Liver (tissue), 3 donors: ENCODE measurements around the gene CSNK1D.

ENCODE experiments used
- CTCF ChIP-seq: fragments of 150-350 bp; IDR thresholded peaks from 2 replicates; pipeline ENCODE4 v1.5.1; 2017; ENCODE audit warnings: improper control_type of control experiment, low read depth, low read length; ENCODE audit not compliant: missing input control
- EGR1 ChIP-seq, 2 donors: IDR thresholded peaks; 2 replicates each; pipeline ENCODE4 v1.6.1; 2016 to 2018; ENCODE audit warnings: antibody characterized with exemption in 2 of 2, low read depth in 2 of 2
- FOXA1 ChIP-seq: IDR thresholded peaks from 2 replicates; pipeline ENCODE4 v1.6.1; 2016; ENCODE audit warnings: antibody characterized with exemption
- GABPA ChIP-seq, 2 donors: IDR thresholded peaks in 1 of 2; conservative IDR thresholded peaks in 1 of 2; 2 replicates each; pipeline ENCODE4 v1.6.1; 2016; ENCODE audit warnings: antibody characterized with exemption in 2 of 2, mild to moderate bottlenecking in 1 of 2, moderate library complexity in 1 of 2
- JUND ChIP-seq, 2 donors: IDR thresholded peaks; 2 replicates each; pipeline ENCODE4 v1.6.1; 2016; ENCODE audit warnings: antibody characterized with exemption in 2 of 2
- RAD21 ChIP-seq, 2 donors: IDR thresholded peaks; 2 replicates each; pipeline ENCODE4 v1.6.1; 2016; ENCODE audit warnings: antibody characterized with exemption in 2 of 2, mild to moderate bottlenecking in 2 of 2
- REST ChIP-seq: IDR thresholded peaks from 2 replicates; pipeline ENCODE4 v1.6.1; 2016; ENCODE audit warnings: antibody characterized with exemption, mild to moderate bottlenecking
- RXRA ChIP-seq, 2 donors: IDR thresholded peaks; 2 replicates each; pipeline ENCODE4 v1.6.1; 2017 to 2018; ENCODE audit warnings: antibody characterized with exemption in 2 of 2, mild to moderate bottlenecking in 1 of 2
- SP1 ChIP-seq: IDR thresholded peaks from 2 replicates; pipeline ENCODE4 v1.6.1; 2018; ENCODE audit warnings: antibody characterized with exemption, mild to moderate bottlenecking
- TAF1 ChIP-seq: conservative IDR thresholded peaks from 2 replicates; pipeline ENCODE4 v1.6.1; 2016; ENCODE audit warnings: antibody characterized with exemption, mild to moderate bottlenecking
- TF ChIP-seq, protein P1 (sequence below): IDR thresholded peaks from 2 replicates; pipeline ENCODE4 v1.6.1; 2016; ENCODE audit warnings: antibody characterized with exemption
- donor health status: healthy.
- donor health status: healthy.

- TF ChIP-seq CTCF (no peak), EGR1 (IDR thresholded peaks at IDR 0.05; ENCODE audit: low read depth in 2 of 2) (no peak), TAF1 (no peak), SP1 (no peak), RAD21 (IDR thresholded peaks at IDR 0.05) (no peak), GABPA (IDR thresholded peaks at IDR 0.05 in 1 of 2, conservative IDR thresholded peaks at IDR 0.05 in 1 of 2) (no peak), REST (no peak), JUND (IDR thresholded peaks at IDR 0.05) (no peak), RXRA (IDR thresholded peaks at IDR 0.05) (no peak), FOXA1 (no peak)
- TF ChIP-seq, protein P1, sequence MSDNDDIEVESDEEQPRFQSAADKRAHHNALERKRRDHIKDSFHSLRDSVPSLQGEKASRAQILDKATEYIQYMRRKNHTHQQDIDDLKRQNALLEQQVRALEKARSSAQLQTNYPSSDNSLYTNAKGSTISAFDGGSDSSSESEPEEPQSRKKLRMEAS: no peak
These were observed 41.5 kb upstream of the CSNK1D start for GRCh38 chr17:82314727-82315605.
